GM13977 (cell line): Measurements from ENCODE around the gene POLG.

ENCODE experiments used
- DNase-seq: peaks from one replicate; pipeline ENCODE4 v3.0.0; 2012; ENCODE audit warnings: low spot score
- in situ Hi-C: fragments of 300-500 bp; cut with MboI; formaldehyde crosslinking; loops from one replicate; pipeline ENCODE4 v1.12.0; 2022; ENCODE audit warnings: low sequenced_read_pairs, low pct_unique_long_range_greater_than_20kb, mixed read lengths, inconsistent platforms; ENCODE audit not compliant: unreplicated experiment
- TF ChIP-seq, protein P1 (sequence below): IDR thresholded peaks from 2 replicates; pipeline ENCODE4 v1.5.1; 2012; ENCODE audit warnings: mild to moderate bottlenecking, control low read depth; ENCODE audit not compliant: insufficient read depth; ENCODE audit errors: extremely low read depth, missing control alignments

POLG gene

DNA sequence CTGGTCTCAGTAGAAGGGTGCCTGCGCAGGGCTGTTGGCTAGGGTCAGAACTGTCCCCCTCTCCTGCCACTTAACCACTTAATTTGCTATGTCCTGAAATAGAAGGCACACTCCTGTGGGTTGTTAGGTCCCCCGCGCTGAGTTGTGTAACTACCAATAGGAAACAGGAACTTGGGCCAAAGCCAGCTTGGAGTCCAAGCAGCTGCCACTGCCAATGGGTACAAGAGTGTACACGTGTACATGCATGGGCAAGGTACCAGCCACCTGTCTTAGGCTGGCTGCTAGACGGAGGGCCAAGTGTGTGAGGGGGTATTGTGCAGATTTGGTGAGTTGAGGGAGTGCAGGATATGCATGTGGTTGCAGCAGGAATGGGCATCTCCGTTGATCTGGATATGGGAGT, 29.7 kb upstream of the POLG start:
- TF ChIP-seq, protein P1, sequence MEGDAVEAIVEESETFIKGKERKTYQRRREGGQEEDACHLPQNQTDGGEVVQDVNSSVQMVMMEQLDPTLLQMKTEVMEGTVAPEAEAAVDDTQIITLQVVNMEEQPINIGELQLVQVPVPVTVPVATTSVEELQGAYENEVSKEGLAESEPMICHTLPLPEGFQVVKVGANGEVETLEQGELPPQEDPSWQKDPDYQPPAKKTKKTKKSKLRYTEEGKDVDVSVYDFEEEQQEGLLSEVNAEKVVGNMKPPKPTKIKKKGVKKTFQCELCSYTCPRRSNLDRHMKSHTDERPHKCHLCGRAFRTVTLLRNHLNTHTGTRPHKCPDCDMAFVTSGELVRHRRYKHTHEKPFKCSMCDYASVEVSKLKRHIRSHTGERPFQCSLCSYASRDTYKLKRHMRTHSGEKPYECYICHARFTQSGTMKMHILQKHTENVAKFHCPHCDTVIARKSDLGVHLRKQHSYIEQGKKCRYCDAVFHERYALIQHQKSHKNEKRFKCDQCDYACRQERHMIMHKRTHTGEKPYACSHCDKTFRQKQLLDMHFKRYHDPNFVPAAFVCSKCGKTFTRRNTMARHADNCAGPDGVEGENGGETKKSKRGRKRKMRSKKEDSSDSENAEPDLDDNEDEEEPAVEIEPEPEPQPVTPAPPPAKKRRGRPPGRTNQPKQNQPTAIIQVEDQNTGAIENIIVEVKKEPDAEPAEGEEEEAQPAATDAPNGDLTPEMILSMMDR, result no peak
- in situ Hi-C loops, result no loop called here
- DNase-seq, result no peak

DNA sequence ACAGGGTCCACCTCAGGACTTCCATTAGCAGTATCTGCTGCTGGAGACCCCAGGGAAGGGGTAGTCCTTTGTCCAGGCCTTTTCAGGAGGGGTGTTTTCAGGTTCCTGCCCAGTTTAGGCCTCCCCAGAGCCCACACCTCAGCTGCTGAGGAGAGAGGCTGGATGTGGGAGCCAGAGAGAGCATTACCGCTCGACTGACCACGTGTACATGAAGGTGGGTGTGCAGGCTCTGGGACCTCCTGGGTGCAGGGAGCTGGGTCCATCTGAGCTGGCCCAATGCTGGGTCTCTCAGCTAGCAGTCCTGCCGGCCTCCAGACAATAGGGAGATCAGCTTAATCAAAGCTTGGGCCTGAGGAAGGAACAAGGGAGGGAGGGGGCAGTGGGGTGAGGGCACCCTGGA, 29.1 kb upstream of the POLG start:
- in situ Hi-C loops, result no loop called here
- TF ChIP-seq, protein P1, result no peak
- no peak for DNase-seq

DNA sequence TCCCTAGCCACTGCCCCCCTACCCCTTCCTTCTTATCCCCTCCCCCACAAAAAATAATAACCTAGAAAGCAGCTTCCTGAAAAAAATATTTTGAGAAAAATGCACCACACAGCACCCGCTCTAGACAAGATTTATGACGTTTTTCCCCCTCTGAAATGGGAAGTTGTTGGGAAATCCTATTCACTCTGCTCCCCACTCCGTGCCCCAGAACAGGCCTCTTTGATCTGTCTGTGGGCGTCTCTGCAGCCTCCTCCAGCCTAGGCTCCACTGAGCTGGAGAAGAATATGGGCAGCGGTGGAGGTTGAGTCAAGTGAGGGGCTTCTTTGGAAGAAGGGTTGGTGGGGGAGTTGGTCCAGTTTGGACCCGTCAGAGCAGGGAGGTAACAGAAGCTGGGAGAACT, 28.5 kb upstream of the POLG start:
- TF ChIP-seq, protein P1, result no peak
- no peak for DNase-seq
- in situ Hi-C loops, result no loop called here

DNA sequence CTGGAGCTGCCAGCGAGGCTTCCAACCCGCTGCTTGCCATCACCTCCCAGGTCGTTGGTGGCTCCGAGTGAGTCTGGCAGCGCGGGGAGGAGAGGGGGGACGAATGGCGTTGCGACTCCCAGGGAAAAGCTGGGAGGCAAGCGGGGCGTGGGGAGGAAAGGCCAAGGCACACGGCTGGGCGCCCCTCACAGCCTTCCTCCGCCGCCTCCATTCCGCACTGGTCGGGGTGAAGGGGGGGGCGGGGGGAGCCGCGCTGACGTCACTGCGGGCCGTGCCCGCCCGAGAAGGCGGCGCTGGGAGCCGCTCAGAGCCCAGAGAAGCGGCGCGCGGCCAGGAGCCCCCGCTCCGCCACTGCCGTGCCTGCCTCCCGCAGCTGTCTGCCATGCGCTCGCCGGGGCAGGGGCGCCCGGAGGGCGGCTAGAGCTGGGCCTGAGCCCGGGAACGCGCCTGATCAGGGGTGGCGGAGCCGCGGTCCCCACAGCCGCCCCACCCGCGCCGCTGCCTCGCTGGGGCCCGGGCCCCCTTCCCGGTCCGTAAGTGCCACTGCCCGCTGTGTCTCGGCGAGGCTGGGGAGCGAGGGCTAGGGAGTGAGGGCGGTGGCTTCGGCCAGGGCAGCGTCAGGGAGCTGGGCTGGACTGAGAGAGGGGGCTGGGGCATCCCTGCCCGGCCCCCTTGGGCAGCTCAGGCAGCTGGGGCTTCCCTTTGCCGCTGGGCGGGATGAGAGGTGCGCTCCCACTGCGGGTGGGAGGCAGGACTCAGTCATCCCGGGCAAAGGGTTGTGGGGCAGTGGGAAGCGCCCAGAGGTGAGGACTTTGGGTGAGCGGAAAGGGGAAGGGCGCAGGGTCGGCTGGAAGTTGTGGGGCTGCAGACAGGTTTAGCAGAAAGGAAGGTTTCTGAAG, 27.8 kb upstream of the POLG start:
- DNase-seq, result no peak
- in situ Hi-C loops, result no loop called here

DNA sequence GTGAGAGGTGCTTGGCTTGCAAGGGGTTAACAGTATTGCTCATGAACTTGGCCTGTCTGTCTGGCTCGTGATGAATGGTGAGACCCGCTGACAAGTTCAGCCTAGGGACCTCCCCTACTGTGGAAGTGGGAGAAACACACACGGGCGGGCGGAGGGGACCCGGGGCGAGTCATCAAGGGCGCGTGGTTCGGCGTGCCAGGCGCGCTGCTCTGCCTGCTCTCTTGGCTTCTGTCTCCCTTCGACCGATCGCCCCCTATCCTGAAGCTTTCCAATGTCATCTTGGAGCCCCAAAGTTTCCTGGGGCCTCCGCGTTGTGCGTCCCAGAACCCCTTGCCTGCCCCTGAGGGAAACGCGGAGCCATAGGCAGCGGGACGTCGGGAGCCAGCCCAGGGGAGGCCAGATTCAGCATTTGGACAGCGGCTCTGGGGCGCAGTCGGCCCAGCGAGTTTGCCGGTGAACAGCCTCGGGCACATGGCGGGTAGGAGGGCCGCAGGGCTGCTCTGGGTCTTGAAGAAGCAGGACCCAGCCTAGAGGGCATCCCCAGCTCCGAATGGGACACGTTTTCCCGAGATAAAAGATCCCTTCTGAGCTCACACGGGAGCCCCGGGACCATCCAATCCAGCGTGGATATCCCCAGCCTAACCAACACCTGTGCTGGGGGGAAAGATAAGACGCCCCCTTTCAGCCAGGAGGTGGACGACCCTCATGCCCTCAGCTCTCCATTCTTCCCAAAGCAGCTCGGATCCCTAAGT, 27.0 kb upstream of the POLG start:
- TF ChIP-seq, protein P1, result no peak
- DNase-seq, result peak; percentile 90
- in situ Hi-C loops, result no loop called here

More for the DNA sequence above, 27.8 kb upstream of the POLG start:
- TF ChIP-seq, protein P1, result no peak

DNA sequence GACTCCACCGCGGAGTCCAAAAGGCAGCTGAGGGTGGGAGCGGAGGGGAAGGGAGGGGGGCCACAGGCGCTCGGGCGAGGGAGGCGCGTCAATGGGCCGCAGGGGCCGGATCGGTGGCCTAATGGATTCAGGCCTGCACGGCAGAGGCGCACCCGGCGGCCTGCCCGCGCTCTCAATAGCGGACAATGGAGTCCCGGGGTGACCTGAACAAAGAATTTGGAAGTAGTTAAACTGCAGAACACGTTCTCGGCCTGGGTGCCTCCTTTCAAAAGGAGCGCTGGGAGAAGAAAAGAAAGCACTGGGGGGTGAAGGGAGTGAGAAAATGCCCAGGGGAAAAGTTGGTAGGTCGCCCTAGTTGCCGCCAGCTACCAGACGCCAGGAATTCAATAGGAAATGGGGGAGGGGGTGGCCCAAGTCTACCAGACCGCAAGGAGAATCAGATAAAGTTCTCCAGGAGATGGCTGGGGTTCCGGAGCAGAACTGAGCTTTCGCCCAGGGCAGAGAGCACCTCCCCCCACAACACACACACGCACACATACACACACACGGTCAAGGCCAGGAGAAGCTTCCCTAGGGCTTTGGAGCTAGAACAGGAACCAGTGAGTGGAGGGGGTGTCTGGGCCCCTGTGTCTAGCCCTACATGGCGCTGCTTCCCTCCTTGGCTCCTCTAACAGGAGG, 25.8 kb upstream of the POLG start:
- TF ChIP-seq, protein P1, result no peak
- in situ Hi-C loops, result no loop called here
- no peak for DNase-seq
